GM12878 (cell line): Measurements from ENCODE around the gene NTMT2. TPM values are rescaled to one million over a fixed set of nuclear protein-coding genes. Genes with fewer than 3 reads are reported as not detected.

ENCODE experiments used
- ATAC-seq: fragments of 200-7000 bp; cut with Tn5 transposase; 3 replicates; pipeline ENCODE4 v1.9.1; 2020; ENCODE audit warnings: mild to moderate bottlenecking, moderate library complexity
- BruUV-seq: library from RNA; stranded (reverse); fragments of 400-500 nt; replicated peaks from 2 replicates; lab custom pipeline; 2021; lab: Mats Ljungman, UMichigan
- CTCF ChIA-PET: fragments of 300-600 bp; sonication (Branson Sonifier 250); formaldehyde crosslinking; extraction: SDS; loops from one replicate; lab custom pipeline; 2021; ENCODE audit warnings: inconsistent platforms; lab: Yijun Ruan, JAX
- POLR2A ChIA-PET: fragments of 350-600 bp; formaldehyde crosslinking; extraction: SDS; loops from one replicate; lab custom pipeline; 2021; ENCODE audit warnings: inconsistent platforms; lab: Charles Lee
- RAD21 ChIA-PET: fragments of 300-600 bp; sonication (Branson Sonifier 250); formaldehyde crosslinking; loops from one replicate; lab custom pipeline; 2023; ENCODE audit warnings: antibody characterized with exemption; ENCODE audit not compliant: unreplicated experiment; lab: Charles Lee
- SMC1A ChIA-PET: fragments of 300-600 bp; sonication (Branson Sonifier 250); formaldehyde crosslinking; loops from one replicate; lab custom pipeline; 2023; ENCODE audit not compliant: unreplicated experiment, uncharacterized antibody; lab: Charles Lee
- DNase-seq: peaks from one replicate; pipeline ENCODE4 v3.0.0-alpha.2; 2011; ENCODE audit warnings: low read depth, low spot score
- FAIRE-seq: peaks from 3 replicates; lab custom pipeline; 2011; peaks lifted over from hg19 to GRCh38; lab: Jason Lieb, UNC
- H2AFZ ChIP-seq: 2 replicates; pipeline ENCODE4 v1.6.0; 2011; ENCODE audit warnings: low read depth, low read length, control low read depth; ENCODE audit not compliant: control insufficient read depth
- H3K27ac ChIP-seq: 2 replicates; pipeline ENCODE4 v1.5.1; 2011; ENCODE audit warnings: control low read depth; ENCODE audit not compliant: control insufficient read depth, insufficient read depth
- H3K27me3 ChIP-seq, 2 experiments: replicated peaks in 1 of 2; 2 replicates each; pipeline versions ENCODE4 v1.6.0 to v1.6.1; 2011; ENCODE audit warnings: low read length in 1 of 2; ENCODE audit not compliant: control insufficient read depth in 2 of 2, insufficient read depth in 2 of 2
- H3K36me3 ChIP-seq, 2 experiments: 2 replicates each; pipeline ENCODE4 v1.5.1; 2011; ENCODE audit warnings: low read length in 1 of 2; ENCODE audit not compliant: control insufficient read depth in 2 of 2, insufficient read depth in 2 of 2
- H3K4me1 ChIP-seq: 2 replicates; pipeline ENCODE4 v1.6.1; 2011; ENCODE audit warnings: mild to moderate bottlenecking, low read length, moderate library complexity, mixed read lengths; ENCODE audit not compliant: control insufficient read depth, insufficient read depth
- H3K4me2 ChIP-seq: 2 replicates; pipeline ENCODE4 v1.6.0; 2011; ENCODE audit warnings: control low read depth; ENCODE audit not compliant: control insufficient read depth, insufficient read depth
- H3K4me3 ChIP-seq: fragments of 200-600 bp; sonication (generic); 2 replicates; pipeline ENCODE4 v1.5.1; 2016
- H3K79me2 ChIP-seq: 2 replicates; pipeline ENCODE4 v1.6.0; 2011; ENCODE audit warnings: low read length; ENCODE audit not compliant: control insufficient read depth, insufficient read depth
- H3K9ac ChIP-seq: 2 replicates; pipeline ENCODE4 v1.8.0; 2011; ENCODE audit warnings: low read length, control low read depth, mixed read lengths; ENCODE audit not compliant: control insufficient read depth, insufficient read depth
- H3K9me3 ChIP-seq: replicated peaks from 3 replicates; pipeline ENCODE4 v1.5.1; 2011; ENCODE audit warnings: mild to moderate bottlenecking, low read length; ENCODE audit not compliant: control insufficient read depth, insufficient read depth
- H4K20me1 ChIP-seq: 2 replicates; pipeline ENCODE4 v1.6.0; 2011; ENCODE audit not compliant: control insufficient read depth, insufficient read depth
- BCL11A ChIP-seq: IDR thresholded peaks from 2 replicates; pipeline ENCODE4 v1.6.1; 2011; ENCODE audit warnings: low read depth, low read length
- CHD1 ChIP-seq: IDR thresholded peaks from 2 replicates; pipeline ENCODE4 v1.6.1; 2012; ENCODE audit warnings: low read depth, low read length, improper control_type of control experiment
- MXI1 ChIP-seq: fragments of 150-350 bp; IDR thresholded peaks from 2 replicates; pipeline ENCODE4 v1.6.1; 2011; ENCODE audit warnings: low read depth, mild to moderate bottlenecking, inconsistent platforms, low read length, improper control_type of control experiment
- NFYA ChIP-seq: IDR thresholded peaks from 2 replicates; pipeline ENCODE4 v1.6.1; 2011; ENCODE audit warnings: low read depth, mild to moderate bottlenecking, low read length, improper control_type of control experiment, borderline replicate concordance
- NR2F1 ChIP-seq: fragments of 450-650 bp; conservative IDR thresholded peaks from 2 replicates; pipeline ENCODE4 v1.6.1; 2017; ENCODE audit warnings: mild to moderate bottlenecking
- SIX5 ChIP-seq: IDR thresholded peaks from 2 replicates; pipeline ENCODE4 v1.6.1; 2011; ENCODE audit warnings: mild to moderate bottlenecking, low read depth, low read length, moderate library complexity; ENCODE audit not compliant: severe bottlenecking
- SREBF1 ChIP-seq: IDR thresholded peaks from 2 replicates; pipeline ENCODE4 v1.6.1; 2012; ENCODE audit warnings: mild to moderate bottlenecking, low read length
- TAF1 ChIP-seq: IDR thresholded peaks from 2 replicates; pipeline ENCODE4 v1.6.1; 2011; ENCODE audit warnings: mild to moderate bottlenecking, low read depth, low read length, borderline replicate concordance
- WGBS: methylation state at CpG from one replicate; pipeline ENCODE4 v1.1.6; 2016; ENCODE audit warnings: low lambda C conversion rate; ENCODE audit not compliant: insufficient replicate concordance, insufficient coverage; ENCODE audit errors: missing lambda C conversion rate; 5-methylcytosine and 5-hydroxymethylcytosine counted together
- in situ Hi-C: fragments of 300-500 bp; cut with MboI; formaldehyde crosslinking; loops from 9 replicates; pipeline ENCODE4 v1.14.3; 2018; ENCODE audit warnings: mixed read lengths
- intact Hi-C: fragments of 100-400 bp; cut with micrococcal nuclease; formaldehyde crosslinking; loops from one replicate; pipeline ENCODE4 v1.14.2; 2022; ENCODE audit not compliant: unreplicated experiment
- polyA plus RNA-seq, 11 experiments: library from polyadenylated mRNA; depleted of rRNA in 4 of 11; unstranded in 6 of 11; stranded (reverse) in 5 of 11; fragments of >200 nt; fragmentation: Nextera tagmentation in 4 of 11; fragmentation: Illumina TruSeq in 1 of 11; extraction: Ambion mirVana in 4 of 11; extraction: Trizol in 1 of 11; gene quantifications; 1 replicate in 1 of 11; 2 replicates in 10 of 11; pipeline versions ENCODE4 v1.2.1 to v1.2.3, GENCODE V29; 2011 to 2016; ENCODE audit warnings: inconsistent platforms in 2 of 11, missing spikeins in 2 of 11, low read depth in 1 of 11
- total RNA-seq, 4 experiments: library from RNA; depleted of rRNA in 3 of 4; stranded (reverse); fragments of >200 nt in 3 of 4; fragmentation: Illumina TruSeq in 1 of 4; extraction: Trizol in 1 of 4; gene quantifications; 2 replicates each; pipeline versions ENCODE4 v1.2.1 to v1.2.3, GENCODE V29; 2013 to 2021
- TF ChIP-seq, protein P1 (sequence below): IDR thresholded peaks from 2 replicates; pipeline ENCODE4 v1.6.1; 2011; ENCODE audit warnings: borderline replicate concordance, low read depth, mild to moderate bottlenecking, moderate library complexity, low read length; ENCODE audit not compliant: insufficient read depth, poor library complexity, severe bottlenecking
- TF ChIP-seq, protein P2 (sequence below): IDR thresholded peaks from 2 replicates; pipeline ENCODE4 v1.6.1; 2012; ENCODE audit warnings: mild to moderate bottlenecking, low read depth, low read length
- TF ChIP-seq, protein P3 (sequence below): fragments of 450-650 bp; IDR thresholded peaks from 2 replicates; pipeline ENCODE4 v1.6.1; 2017; ENCODE audit warnings: antibody characterized with exemption, mild to moderate bottlenecking, moderate library complexity
- TF ChIP-seq, protein P4 (sequence below): IDR thresholded peaks from 2 replicates; pipeline ENCODE4 v1.6.1; 2012; ENCODE audit warnings: low read depth, low read length, improper control_type of control experiment

The NTMT2 gene
- total and polyA plus RNA-seq, 10 of the 15 experiments (the other 5 are each of a cell fraction or from before 2014, with no cell fraction given): not detected

DNA sequence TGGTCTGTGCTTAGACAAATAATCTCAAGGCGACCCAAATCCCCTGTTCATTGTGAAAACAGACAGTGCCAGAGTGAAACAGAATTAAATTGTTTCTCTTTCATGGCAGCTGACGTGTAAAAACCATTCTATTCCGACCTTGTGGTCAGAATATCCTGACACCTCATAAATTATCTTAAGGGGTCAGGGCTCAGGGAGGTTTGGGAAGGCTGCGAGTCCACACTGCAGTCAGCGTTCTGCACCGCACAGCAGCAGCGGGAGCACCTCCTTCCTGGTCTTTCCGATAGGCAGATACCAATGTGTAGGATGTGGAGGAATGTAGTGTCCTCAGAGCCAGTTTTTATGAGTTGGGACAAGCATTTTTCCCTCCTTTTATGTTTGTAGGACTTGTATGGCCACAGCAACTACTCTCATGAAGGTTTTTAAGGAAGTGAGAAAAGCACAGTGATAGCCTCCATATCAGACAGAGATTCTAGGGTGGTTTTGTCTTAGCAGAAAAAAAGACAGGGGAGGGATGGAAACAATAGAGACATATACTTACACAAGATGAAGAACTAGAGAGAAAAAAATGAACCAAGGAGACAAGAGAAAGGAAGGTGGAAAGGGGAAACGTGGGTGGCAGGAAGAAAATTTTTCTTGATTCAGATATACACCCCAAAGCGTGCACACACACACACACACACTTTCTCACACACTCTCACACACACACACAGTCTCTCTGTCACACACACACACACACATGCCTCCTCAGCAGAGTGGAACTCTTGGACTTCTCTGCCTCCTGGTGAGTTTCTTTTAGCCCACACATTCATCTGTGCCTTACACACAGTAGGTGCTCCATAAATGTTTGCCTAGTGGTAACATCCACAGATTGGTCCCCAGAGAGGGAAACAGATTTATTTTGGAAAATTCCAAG, 68.6 kb downstream of the NTMT2 start:
- SMC1A ChIA-PET: interaction anchor here (1.0 to 1.5 kb wide), 3 partner anchors 26 to 294 kb away, joined by 3 to 5 read pairs (median 4); no protein-coding TSS in a partner anchor
- TF ChIP-seq, protein P1, sequence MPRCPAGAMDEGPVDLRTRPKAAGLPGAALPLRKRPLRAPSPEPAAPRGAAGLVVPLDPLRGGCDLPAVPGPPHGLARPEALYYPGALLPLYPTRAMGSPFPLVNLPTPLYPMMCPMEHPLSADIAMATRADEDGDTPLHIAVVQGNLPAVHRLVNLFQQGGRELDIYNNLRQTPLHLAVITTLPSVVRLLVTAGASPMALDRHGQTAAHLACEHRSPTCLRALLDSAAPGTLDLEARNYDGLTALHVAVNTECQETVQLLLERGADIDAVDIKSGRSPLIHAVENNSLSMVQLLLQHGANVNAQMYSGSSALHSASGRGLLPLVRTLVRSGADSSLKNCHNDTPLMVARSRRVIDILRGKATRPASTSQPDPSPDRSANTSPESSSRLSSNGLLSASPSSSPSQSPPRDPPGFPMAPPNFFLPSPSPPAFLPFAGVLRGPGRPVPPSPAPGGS: no peak
- TF ChIP-seq, protein P2, sequence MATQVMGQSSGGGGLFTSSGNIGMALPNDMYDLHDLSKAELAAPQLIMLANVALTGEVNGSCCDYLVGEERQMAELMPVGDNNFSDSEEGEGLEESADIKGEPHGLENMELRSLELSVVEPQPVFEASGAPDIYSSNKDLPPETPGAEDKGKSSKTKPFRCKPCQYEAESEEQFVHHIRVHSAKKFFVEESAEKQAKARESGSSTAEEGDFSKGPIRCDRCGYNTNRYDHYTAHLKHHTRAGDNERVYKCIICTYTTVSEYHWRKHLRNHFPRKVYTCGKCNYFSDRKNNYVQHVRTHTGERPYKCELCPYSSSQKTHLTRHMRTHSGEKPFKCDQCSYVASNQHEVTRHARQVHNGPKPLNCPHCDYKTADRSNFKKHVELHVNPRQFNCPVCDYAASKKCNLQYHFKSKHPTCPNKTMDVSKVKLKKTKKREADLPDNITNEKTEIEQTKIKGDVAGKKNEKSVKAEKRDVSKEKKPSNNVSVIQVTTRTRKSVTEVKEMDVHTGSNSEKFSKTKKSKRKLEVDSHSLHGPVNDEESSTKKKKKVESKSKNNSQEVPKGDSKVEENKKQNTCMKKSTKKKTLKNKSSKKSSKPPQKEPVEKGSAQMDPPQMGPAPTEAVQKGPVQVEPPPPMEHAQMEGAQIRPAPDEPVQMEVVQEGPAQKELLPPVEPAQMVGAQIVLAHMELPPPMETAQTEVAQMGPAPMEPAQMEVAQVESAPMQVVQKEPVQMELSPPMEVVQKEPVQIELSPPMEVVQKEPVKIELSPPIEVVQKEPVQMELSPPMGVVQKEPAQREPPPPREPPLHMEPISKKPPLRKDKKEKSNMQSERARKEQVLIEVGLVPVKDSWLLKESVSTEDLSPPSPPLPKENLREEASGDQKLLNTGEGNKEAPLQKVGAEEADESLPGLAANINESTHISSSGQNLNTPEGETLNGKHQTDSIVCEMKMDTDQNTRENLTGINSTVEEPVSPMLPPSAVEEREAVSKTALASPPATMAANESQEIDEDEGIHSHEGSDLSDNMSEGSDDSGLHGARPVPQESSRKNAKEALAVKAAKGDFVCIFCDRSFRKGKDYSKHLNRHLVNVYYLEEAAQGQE: no peak
- TF ChIP-seq NR2F1: peak; percentile 93
- no peak for TF ChIP-seq SREBF1
- TF ChIP-seq, protein P3, sequence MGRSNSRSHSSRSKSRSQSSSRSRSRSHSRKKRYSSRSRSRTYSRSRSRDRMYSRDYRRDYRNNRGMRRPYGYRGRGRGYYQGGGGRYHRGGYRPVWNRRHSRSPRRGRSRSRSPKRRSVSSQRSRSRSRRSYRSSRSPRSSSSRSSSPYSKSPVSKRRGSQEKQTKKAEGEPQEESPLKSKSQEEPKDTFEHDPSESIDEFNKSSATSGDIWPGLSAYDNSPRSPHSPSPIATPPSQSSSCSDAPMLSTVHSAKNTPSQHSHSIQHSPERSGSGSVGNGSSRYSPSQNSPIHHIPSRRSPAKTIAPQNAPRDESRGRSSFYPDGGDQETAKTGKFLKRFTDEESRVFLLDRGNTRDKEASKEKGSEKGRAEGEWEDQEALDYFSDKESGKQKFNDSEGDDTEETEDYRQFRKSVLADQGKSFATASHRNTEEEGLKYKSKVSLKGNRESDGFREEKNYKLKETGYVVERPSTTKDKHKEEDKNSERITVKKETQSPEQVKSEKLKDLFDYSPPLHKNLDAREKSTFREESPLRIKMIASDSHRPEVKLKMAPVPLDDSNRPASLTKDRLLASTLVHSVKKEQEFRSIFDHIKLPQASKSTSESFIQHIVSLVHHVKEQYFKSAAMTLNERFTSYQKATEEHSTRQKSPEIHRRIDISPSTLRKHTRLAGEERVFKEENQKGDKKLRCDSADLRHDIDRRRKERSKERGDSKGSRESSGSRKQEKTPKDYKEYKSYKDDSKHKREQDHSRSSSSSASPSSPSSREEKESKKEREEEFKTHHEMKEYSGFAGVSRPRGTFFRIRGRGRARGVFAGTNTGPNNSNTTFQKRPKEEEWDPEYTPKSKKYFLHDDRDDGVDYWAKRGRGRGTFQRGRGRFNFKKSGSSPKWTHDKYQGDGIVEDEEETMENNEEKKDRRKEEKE: no peak
- TF ChIP-seq TAF1: no peak
- no peak for TF ChIP-seq SIX5
- TF ChIP-seq MXI1: no peak
- TF ChIP-seq BCL11A: peak; percentile 12; the same call in 1 of the 2 replicates
- no peak for TF ChIP-seq CHD1
- TF ChIP-seq NFYA: no peak
- TF ChIP-seq, protein P4, sequence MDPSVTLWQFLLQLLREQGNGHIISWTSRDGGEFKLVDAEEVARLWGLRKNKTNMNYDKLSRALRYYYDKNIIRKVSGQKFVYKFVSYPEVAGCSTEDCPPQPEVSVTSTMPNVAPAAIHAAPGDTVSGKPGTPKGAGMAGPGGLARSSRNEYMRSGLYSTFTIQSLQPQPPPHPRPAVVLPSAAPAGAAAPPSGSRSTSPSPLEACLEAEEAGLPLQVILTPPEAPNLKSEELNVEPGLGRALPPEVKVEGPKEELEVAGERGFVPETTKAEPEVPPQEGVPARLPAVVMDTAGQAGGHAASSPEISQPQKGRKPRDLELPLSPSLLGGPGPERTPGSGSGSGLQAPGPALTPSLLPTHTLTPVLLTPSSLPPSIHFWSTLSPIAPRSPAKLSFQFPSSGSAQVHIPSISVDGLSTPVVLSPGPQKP: no peak

More for the DNA sequence above, 68.6 kb downstream of the NTMT2 start:
- H3K4me1 ChIP-seq: peaks cover 11% of the 10 kb centered on the region; the same call in 1 of the 2 replicates
- RAD21 ChIA-PET: interaction anchor here (1.6 kb wide), 1 partner anchor 39 kb away, joined by 4 read pairs; no protein-coding TSS in a partner anchor
- ATAC-seq: peak; percentile 94
- H3K4me2 ChIP-seq: peak overlapping the region; percentile 67
- H3K27me3 ChIP-seq: no peaks in the 10 kb centered on the region
- CTCF ChIA-PET: interaction anchor here (0.7 kb wide), 1 partner anchor 628 kb away, joined by 3 read pairs; the partner anchor contains the start of gene F5
- no peak overlapping the region; the same call in 1 of the 2 replicates for H3K4me3 ChIP-seq
- WGBS: 31% methylated on average over 10 of the region's 10 CpGs
- intact Hi-C loops: no loop called here
- H4K20me1 ChIP-seq: no peaks in the 10 kb centered on the region
- POLR2A ChIA-PET: interaction anchor here (0.6 kb wide), 1 partner anchor 33 kb away, joined by 3 read pairs; no protein-coding TSS in a partner anchor
- no peaks in the 10 kb centered on the region for H3K36me3 ChIP-seq
- H3K79me2 ChIP-seq: no peaks in the 10 kb centered on the region
- H3K9me3 ChIP-seq: no peaks in the 10 kb centered on the region
- BruUV-seq: no TSS peak
- DNase-seq: peak; percentile 32
- H3K27ac ChIP-seq: no peak overlapping the region; the same call in 1 of the 2 replicates
- in situ Hi-C loops: no loop called here
- no peak overlapping the region; the same call in none of the 2 replicates for H2AFZ ChIP-seq
- no peak overlapping the region for H3K9ac ChIP-seq
- no peak for FAIRE-seq
